Kidney tubule cell (primary cell): ENCODE measurements around the gene SERPINA10.
A peak's percentile ranks its signal among the peaks of the same experiment; 100 is the strongest.

Source experiments
- DNase-seq: peaks from one replicate; pipeline ENCODE4 v3.0.0-alpha.2; 2018; ENCODE audit warnings: low spot score

SERPINA10 gene

GRCh38 chr14:94313991-94314655, 21.1 kb upstream of the SERPINA10 start:
- DNase-seq: peak; percentile 43

DNA sequence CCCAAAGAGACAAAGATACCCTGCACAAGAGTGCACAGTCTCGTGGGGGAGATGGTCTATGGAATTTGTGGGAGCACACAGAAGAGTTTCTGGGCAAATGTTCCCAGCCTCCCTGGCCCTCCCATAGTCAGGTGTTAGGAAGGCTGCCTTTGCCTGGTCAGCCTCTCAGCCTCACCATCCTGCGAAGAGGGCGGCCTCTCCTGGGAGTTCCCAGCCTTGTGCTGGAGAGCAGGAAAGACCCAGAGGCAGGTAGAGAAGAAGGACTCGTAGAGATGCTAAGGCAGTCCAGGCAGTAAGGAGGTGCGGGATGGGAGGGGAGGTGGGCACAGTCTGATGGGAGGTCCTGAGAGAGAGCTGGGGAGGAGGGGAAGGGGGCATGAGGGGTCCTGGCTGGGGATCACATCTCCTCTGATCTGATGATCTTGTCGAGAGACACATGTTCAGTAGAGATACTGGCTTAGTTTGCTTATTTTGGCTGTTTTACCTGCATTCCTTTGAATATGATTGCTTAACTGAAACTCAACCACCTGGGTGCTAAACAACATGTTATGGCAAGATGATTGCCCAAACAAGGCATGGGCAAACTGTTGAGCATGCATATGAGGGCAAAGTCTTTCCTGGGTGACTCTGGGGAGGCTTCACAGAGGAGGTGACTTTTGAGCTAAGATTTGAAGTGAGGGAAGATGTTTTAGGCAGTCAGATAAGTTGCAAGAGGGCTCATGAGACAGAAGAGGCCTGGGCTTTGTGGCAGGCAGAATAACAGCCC, 19.6 kb upstream of the SERPINA10 start:
- no peak for DNase-seq

DNA sequence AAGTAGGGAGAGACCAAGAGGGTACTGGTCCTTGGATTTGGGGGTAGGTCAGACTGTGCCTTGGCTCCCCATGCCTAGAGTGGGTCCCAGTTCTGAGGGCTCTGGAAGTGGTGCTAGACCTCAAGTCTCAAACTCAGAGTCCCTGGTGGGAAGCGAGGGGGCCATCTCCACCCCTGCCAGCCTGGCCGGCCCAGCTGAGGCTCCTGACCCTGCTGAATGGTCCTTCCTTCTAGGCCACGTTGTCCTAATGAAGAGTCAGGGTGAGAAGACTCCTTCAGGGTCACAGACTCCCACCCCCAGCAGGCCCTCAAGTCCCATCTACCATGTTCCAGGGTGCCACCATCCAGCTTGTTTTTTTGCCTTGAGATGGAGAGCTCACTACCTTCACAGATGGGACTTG, 17.2 kb upstream of the SERPINA10 start:
- DNase-seq: no peak

GRCh38 chr14:94309721-94310120, 16.7 kb upstream of the SERPINA10 start:
- DNase-seq: no peak

GRCh38 chr14:94307410-94307992, 14.4 kb upstream of the SERPINA10 start:
- DNase-seq: no peak

DNA sequence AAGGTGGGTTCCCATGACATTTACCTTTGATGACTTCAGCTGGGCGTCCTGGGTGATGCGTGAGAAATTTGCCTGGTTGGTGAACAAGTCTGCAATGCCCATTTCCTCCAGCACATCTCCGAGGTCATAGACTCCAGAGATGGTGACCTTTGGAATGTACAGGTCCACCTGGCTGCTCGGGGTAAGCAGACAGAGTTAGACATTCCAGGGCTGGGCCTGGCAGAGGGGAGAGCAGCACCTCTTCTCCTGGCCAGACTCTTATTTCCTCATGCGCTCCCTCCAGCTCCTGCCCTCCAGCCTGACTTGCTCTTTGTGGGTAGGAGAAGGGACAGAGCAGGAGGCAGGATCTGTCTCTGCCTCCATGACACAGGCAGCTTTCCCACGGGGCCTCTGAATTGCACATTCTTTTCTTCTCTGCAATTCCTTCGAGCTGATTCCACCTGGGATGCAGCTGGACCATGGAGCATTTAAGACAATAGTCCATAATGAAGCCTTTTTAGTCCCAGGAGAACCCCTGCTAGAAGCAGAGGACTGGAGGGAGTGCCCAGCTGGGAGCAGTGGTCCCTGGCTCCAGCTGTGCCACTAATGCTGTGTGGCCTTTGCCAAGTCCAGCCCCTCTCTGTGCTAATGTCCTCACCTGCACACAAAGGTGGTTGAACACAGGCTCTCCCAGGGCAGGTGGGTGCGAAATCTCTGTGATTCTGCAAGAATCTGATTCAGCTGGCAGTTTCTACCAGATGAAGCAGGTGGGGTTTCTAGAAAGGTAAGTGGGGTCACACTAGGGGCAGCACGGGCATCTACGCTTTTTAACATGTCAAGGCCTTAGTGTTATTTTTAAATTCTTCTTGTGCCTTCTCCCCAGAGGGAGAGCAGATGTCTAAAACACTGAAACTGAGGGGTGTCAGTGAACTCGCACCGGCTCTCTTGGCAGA, 13.2 kb upstream of the SERPINA10 start:
- no peak for DNase-seq

- DNase-seq: no peak
Measured at GRCh38 chr14:94305620-94306019, 12.6 kb upstream of the SERPINA10 start.

GRCh38 chr14:94304243-94304642, 11.2 kb upstream of the SERPINA10 start:
- DNase-seq: no peak

- DNase-seq: no peak
Measured at GRCh38 chr14:94303111-94303510, 10.0 kb upstream of the SERPINA10 start.

GRCh38 chr14:94298130-94298529, 5.1 kb upstream of the SERPINA10 start:
- no peak for DNase-seq

DNA sequence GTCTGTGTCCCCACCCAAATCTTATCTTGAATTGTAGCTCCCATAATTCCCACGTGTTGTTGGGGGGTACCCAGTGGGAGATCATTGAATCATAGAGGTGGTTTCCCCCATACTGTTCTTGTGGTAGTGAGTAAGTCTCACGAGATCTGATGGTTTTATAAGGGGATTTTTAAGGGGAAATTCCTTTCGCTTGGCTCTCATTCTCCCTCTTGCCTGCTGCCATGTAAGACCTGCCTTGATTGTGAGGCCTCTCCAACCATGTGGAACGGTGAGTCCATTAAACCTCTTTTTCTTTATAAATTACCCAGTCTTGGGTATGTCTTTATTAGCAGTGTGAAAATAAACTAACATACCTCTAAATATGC, 3.1 kb upstream of the SERPINA10 start:
- DNase-seq: peak; percentile 11

- no peak for DNase-seq
Measured at GRCh38 chr14:94295360-94296180, 2.5 kb upstream of the SERPINA10 start.

- no peak for DNase-seq
Measured at GRCh38 chr14:94293578-94293924, 483 bp upstream of the SERPINA10 start.

GRCh38 chr14:94292526-94292871, 569 bp downstream of the SERPINA10 start:
- no peak for DNase-seq

- no peak for DNase-seq
Measured at GRCh38 chr14:94291906-94292525, 1.1 kb downstream of the SERPINA10 start.

GRCh38 chr14:94291159-94291905, 1.7 kb downstream of the SERPINA10 start:
- no peak for DNase-seq

GRCh38 chr14:94290197-94290596, 2.9 kb downstream of the SERPINA10 start:
- no peak for DNase-seq

- DNase-seq: no peak
Measured at GRCh38 chr14:94288610-94289465, 4.2 kb downstream of the SERPINA10 start.

DNA sequence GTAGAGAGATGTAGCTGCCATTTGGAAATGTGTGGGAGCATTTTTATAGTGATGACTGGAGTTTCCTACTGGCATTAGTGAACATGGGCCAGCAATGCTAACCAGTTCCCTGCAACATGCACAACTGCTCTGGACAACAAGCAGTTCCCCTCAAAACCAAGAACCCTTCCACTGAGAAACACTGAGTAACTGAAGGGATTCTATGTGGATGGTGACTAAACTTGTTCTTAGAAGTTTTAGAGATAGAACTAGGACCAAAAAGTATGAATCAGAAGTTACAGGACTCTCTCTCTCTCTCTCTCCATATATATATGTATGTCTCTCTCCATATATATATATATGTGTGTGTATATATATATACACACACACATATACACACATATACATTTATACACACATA, 7.9 kb downstream of the SERPINA10 start:
- DNase-seq: no peak
